Adrenal gland (tissue), 12 donors: ENCODE data around the gene CNOT6L. TPM values are rescaled to one million over a fixed set of nuclear protein-coding genes. Genes with fewer than 3 reads are reported as not detected.

Source experiments
- DNase-seq, 7 donors: peaks; one replicate each; pipeline ENCODE4 v3.0.0-alpha.2; 2019 to 2020
- H3K27ac ChIP-seq, 5 donors: fragments of 200-600 bp; sonication (generic) in 4 of 5; 1 replicate in 3 of 5; 2 replicates in 2 of 5; pipeline versions ENCODE4 v1.5.1 to v1.8.0; 2016 to 2020; ENCODE audit warnings: mild to moderate bottlenecking in 1 of 5
- H3K27me3 ChIP-seq: fragments of 200-600 bp; 2 replicates; pipeline ENCODE4 v1.8.0; 2021
- H3K36me3 ChIP-seq, 2 donors: fragments of 200-600 bp; replicated peaks in 1 of 2; 1 replicate in 1 of 2; 2 replicates in 1 of 2; pipeline versions ENCODE4 v1.5.1 to v1.8.0; 2018 to 2022
- H3K4me1 ChIP-seq, 2 donors: fragments of 200-600 bp; replicated peaks in 1 of 2; 1 replicate in 1 of 2; 2 replicates in 1 of 2; pipeline versions ENCODE4 v1.5.1 to v1.8.0; 2018 to 2021
- H3K4me3 ChIP-seq, 4 donors: fragments of 200-600 bp; sonication (generic) in 3 of 4; one replicate each; pipeline ENCODE4 v1.5.1; 2016 to 2018
- H3K9me3 ChIP-seq, 3 donors: fragments of 200-600 bp; sonication (generic) in 1 of 3; replicated peaks in 1 of 3; 1 replicate in 2 of 3; 2 replicates in 1 of 3; pipeline versions ENCODE4 v1.5.1 to v1.8.0; 2016 to 2021
- POLR2A ChIP-seq, 2 donors: fragments of 450-650 bp; IDR thresholded peaks; one replicate each; pipeline ENCODE4 v1.6.1; 2017; ENCODE audit warnings: antibody characterized with exemption in 2 of 2, mild to moderate bottlenecking in 2 of 2, moderate library complexity in 1 of 2
- WGBS, 4 donors: extraction: QIAGEN DNeasy Blood & Tissue Kit in 2 of 4; methylation state at CpG; one replicate each; pipeline versions ENCODE4 v1.1.5 to v1.1.7; 2013 to 2017; 5-methylcytosine and 5-hydroxymethylcytosine counted together
- intact Hi-C, 2 donors: fragments of 100-400 bp; cut with DNase I; formaldehyde crosslinking; loops; one replicate each; pipeline versions ENCODE4 v1.14.1 to v1.15.0; 2022 to 2023
- polyA plus RNA-seq, 3 donors: library from polyadenylated mRNA; stranded (reverse); fragments of 200-250 nt in 2 of 3; fragments of 350-450 nt in 1 of 3; fragmentation: Illumina TruSeq in 1 of 3; extraction: RNeasy Lipid Tissue Mini Kit (QIAGEN cat#74804) in 1 of 3; gene quantifications; one replicate each; pipeline ENCODE4 v1.2.3, GENCODE V29; 2013 to 2014
- total RNA-seq, 9 donors: library from RNA; depleted of rRNA in 4 of 9; stranded (reverse); fragments of >200 nt in 4 of 9; fragments of 120-200 nt in 1 of 9; fragmentation: NEBNext Ultra II Directional in 1 of 9; extraction: Animal tissue kit (Norgen Biotek cat#: 25700) in 1 of 9; gene quantifications; one replicate each; pipeline versions ENCODE4 v1.1.0 to v1.2.4, GENCODE V29; 2013 to 2023
- TF ChIP-seq, protein P1 (sequence below), 6 experiments: fragments of 450-650 bp in 4 of 6; fragments of 200-600 bp in 2 of 6; sonication (generic) in 1 of 6; IDR thresholded peaks; 1 replicate in 5 of 6; 2 replicates in 1 of 6; pipeline versions ENCODE4 v1.5.1 to v1.8.0; 2016 to 2021; ENCODE audit warnings: antibody characterized with exemption in 6 of 6, mild to moderate bottlenecking in 2 of 6, moderate library complexity in 1 of 6
- donor health status: healthy with polysubstance abuse.
- donor health status: Bipolar disorder and iron deficiency.
- donor health status: DM: yes; HTN: yes; CAD: no.
- donor health status: DM: no; HTN: no; CAD: no.
- donor health status: DM: no; HTN: no; CAD: no.
- donor health status: DM: yes; HTN: yes; CAD: no.

CNOT6L gene
- total and polyA plus RNA-seq, 12 donors, result 4.0 to 50.9 (median 21.0) TPM

DNA sequence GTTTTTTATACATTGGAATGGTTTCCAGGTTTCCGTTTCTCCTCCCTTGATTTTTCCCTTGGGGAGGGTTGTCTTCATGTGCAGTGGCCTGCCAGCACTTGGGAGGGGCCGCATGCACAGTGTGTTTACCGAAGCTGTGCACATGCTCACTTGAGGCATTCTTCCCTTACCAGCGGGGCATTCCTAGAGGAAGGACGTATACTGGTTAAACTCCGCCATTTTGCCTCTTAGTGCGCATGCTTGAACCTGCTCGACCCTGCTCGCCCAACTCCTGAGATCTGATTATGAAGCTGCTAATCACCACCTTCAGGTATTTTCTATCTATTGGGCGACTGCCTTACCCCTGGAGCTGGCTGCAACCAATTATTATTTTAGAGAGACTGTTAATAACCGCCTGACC is 137.4 kb downstream of the CNOT6L start:
- H3K27me3 ChIP-seq, result no peaks in the 10 kb centered on the region
- no peaks in the 10 kb centered on the region for H3K36me3 ChIP-seq
- no peak overlapping the region for H3K4me3 ChIP-seq
- no peak for DNase-seq
- no peaks in the 10 kb centered on the region for H3K4me1 ChIP-seq
- no peaks in the 10 kb centered on the region for H3K9me3 ChIP-seq
- WGBS, 4 donors, result 86 to 91% (median 90%) methylated on average over 11 of the region's 11 CpGs
- TF ChIP-seq, protein P1, sequence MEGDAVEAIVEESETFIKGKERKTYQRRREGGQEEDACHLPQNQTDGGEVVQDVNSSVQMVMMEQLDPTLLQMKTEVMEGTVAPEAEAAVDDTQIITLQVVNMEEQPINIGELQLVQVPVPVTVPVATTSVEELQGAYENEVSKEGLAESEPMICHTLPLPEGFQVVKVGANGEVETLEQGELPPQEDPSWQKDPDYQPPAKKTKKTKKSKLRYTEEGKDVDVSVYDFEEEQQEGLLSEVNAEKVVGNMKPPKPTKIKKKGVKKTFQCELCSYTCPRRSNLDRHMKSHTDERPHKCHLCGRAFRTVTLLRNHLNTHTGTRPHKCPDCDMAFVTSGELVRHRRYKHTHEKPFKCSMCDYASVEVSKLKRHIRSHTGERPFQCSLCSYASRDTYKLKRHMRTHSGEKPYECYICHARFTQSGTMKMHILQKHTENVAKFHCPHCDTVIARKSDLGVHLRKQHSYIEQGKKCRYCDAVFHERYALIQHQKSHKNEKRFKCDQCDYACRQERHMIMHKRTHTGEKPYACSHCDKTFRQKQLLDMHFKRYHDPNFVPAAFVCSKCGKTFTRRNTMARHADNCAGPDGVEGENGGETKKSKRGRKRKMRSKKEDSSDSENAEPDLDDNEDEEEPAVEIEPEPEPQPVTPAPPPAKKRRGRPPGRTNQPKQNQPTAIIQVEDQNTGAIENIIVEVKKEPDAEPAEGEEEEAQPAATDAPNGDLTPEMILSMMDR (IDR thresholded peaks at IDR 0.05), result no peak
- no peak for TF ChIP-seq POLR2A (IDR thresholded peaks at IDR 0.05)
- H3K27ac ChIP-seq, result no peak overlapping the region
- intact Hi-C loops, result no loop called here

DNA sequence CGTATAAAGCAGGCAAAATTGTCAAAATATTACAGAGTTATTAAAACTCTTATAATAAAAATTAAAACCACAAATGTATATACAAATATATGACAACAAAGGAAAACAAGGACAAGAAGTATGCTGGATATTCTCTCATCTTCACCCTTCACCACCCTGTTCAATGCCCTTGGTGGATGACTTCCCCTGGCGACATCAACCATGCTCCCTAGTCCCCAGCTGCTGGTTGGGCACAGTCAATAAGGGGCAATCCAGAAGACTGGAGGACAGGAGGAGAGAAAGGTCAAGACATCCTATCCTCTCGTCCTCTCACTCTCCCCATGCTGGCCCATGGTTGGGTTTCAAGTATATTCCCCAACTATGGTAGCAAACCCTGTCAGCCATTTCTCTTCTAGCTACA is 142.3 kb downstream of the CNOT6L start:
- intact Hi-C loops, result no loop called here
- H3K36me3 ChIP-seq, result no peaks in the 10 kb centered on the region
- no peak overlapping the region for H3K27ac ChIP-seq
- H3K27me3 ChIP-seq, result no peaks in the 10 kb centered on the region
- no peak for TF ChIP-seq POLR2A (IDR thresholded peaks at IDR 0.05)
- TF ChIP-seq, protein P1 (IDR thresholded peaks at IDR 0.05), result no peak
- no peak overlapping the region for H3K4me3 ChIP-seq
- no peak for DNase-seq
- H3K9me3 ChIP-seq, result no peaks in the 10 kb centered on the region
- no peaks in the 10 kb centered on the region for H3K4me1 ChIP-seq
- 74 to 86% (median 80%) methylated on average over 3 of the region's 3 CpGs for WGBS, 4 donors

DNA sequence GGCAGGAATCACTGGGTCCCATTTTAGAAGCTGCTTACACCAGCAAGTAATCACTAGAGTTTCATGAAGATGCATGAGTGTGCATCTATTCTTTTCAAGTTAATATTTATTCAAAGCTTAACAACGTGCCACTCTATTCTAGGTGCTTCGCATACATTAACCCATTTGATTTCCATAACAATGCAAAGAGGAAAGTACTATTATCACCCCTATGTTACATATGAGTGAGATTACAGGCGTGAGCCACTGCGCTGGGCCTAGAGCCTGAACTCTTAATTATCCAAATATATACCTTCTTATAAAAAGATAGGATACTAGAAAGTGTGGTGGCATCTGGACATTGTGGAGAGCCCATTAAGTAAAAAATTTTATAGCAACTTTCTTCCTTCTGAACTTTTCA is 148.1 kb downstream of the CNOT6L start:
- H3K4me1 ChIP-seq, result no peaks in the 10 kb centered on the region
- no peak for DNase-seq
- intact Hi-C loops, result no loop called here
- no peaks in the 10 kb centered on the region for H3K27me3 ChIP-seq
- H3K4me3 ChIP-seq, result no peak overlapping the region
- WGBS, 4 donors, result 84 to 93% (median 89%) methylated on average over 4 of the region's 4 CpGs
- no peaks in the 10 kb centered on the region for H3K36me3 ChIP-seq
- H3K27ac ChIP-seq, result no peak overlapping the region
- H3K9me3 ChIP-seq, result peaks cover 0 to 7% (median 0%) of the 10 kb centered on the region in 3 donors
- TF ChIP-seq, protein P1 (IDR thresholded peaks at IDR 0.05), result no peak
- no peak for TF ChIP-seq POLR2A (IDR thresholded peaks at IDR 0.05)

DNA sequence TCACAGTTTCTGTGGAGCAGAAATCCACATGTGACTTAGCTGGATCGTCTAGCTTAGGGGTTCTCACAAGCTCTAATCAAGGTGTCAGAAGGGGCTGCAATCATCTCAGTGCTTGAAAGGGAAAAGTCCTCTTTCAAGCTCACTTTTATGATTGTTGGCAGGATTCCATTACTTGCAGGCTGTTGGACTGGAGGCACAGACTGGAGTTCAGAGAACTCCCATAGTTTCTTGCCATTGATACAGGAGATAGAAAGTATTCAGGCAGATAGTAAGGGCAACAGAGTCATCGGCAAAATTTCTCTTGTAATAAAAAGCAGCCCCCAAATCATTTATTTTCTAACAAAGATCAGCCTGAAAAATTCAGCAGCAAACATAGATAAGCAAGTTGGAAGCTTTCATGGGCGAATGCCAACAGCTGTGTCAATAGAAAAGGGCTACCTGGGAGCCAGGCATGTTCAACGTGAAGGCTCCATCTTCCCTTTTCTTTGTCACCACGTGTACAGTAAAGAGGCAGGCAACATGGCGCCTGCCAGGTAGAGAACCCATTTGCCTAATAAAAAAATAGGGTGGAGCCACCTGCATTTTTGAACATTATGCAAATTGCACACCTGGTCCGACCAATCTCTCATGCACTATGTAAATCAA is 149.1 kb downstream of the CNOT6L start:
- Histone ChIP-seq H3K36me3 (no peaks in the 10 kb centered on the region), H3K4me1 (no peaks in the 10 kb centered on the region), H3K27me3 (no peaks in the 10 kb centered on the region), H3K9me3 (peaks cover 0 to 7% (median 0%) of the 10 kb centered on the region in 3 donors), H3K4me3 (no peak overlapping the region), H3K27ac (no peak overlapping the region)
- DNase-seq, result no peak
- TF ChIP-seq POLR2A (IDR thresholded peaks at IDR 0.05), result no peak
- TF ChIP-seq, protein P1 (IDR thresholded peaks at IDR 0.05), result no peak
- intact Hi-C loops, result no loop called here
- WGBS, 4 donors, result 72 to 74% (median 74%) methylated on average over 7 of the region's 7 CpGs
